HepG2 (cell line): ENCODE data around the gene CEACAM21. TPM values are rescaled to one million over a fixed set of nuclear protein-coding genes. Genes with fewer than 3 reads are reported as not detected.
A peak's percentile ranks its signal among the peaks of the same experiment; 100 is the strongest.

Source experiments
- ATAC-seq: fragments of 200-7000 bp; cut with Tn5 transposase; 3 replicates; pipeline ENCODE4 v1.9.1; 2020; ENCODE audit warnings: mild to moderate bottlenecking, moderate library complexity
- BruUV-seq: library from RNA; stranded (reverse); fragments of 400-500 nt; replicated peaks from 2 replicates; lab custom pipeline; 2021; lab: Mats Ljungman, UMichigan
- CTCF ChIA-PET: fragments of 300-600 bp; formaldehyde crosslinking; extraction: SDS; loops from one replicate; lab custom pipeline; 2021; ENCODE audit warnings: low total read pairs, inconsistent platforms, low intra/inter-chr PET ratio; lab: Yijun Ruan, JAX
- POLR2A ChIA-PET: fragments of 350-600 bp; sonication (Branson Sonifier 250); formaldehyde crosslinking; loops from one replicate; lab custom pipeline; 2020; ENCODE audit warnings: antibody characterized with exemption, inconsistent platforms; lab: Yijun Ruan, JAX
- DNase-seq: peaks from one replicate; pipeline ENCODE4 v3.0.0-alpha.2; 2015; ENCODE audit warnings: low spot score
- FAIRE-seq: peaks from 3 replicates; lab custom pipeline; 2011; peaks lifted over from hg19 to GRCh38; lab: Jason Lieb, UNC
- H2AFZ ChIP-seq: one replicate; pipeline ENCODE4 v1.6.1; 2011; ENCODE audit warnings: low read length, inconsistent platforms
- H3K27ac ChIP-seq: fragments of 300-600 bp; 3 replicates; pipeline ENCODE4 v1.8.0; 2011; ENCODE audit warnings: mixed run types, mild to moderate bottlenecking, mixed read lengths, low read length, inconsistent platforms; ENCODE audit not compliant: insufficient read depth; ENCODE audit errors: extremely low read length
- H3K27me3 ChIP-seq, 2 experiments: fragments of 200-600 bp in 1 of 2; 2 replicates in 1 of 2; 3 replicates in 1 of 2; pipeline versions ENCODE4 v1.6.0 to v1.8.0; 2011; ENCODE audit warnings: low read length in 2 of 2, mild to moderate bottlenecking in 2 of 2, moderate library complexity in 2 of 2, inconsistent platforms in 1 of 2; ENCODE audit not compliant: insufficient read depth in 2 of 2, control insufficient read depth in 1 of 2
- H3K36me3 ChIP-seq, 2 experiments: fragments of 200-600 bp in 1 of 2; replicated peaks in 1 of 2; 2 replicates in 1 of 2; 3 replicates in 1 of 2; pipeline versions ENCODE4 v1.5.1 to v1.8.0; 2011; ENCODE audit warnings: low read length in 2 of 2, inconsistent platforms in 1 of 2; ENCODE audit not compliant: insufficient read depth in 2 of 2, control insufficient read depth in 1 of 2
- H3K4me1 ChIP-seq: 2 replicates; pipeline ENCODE4 v1.5.1; 2012; ENCODE audit warnings: low read length, inconsistent platforms; ENCODE audit not compliant: insufficient read depth
- H3K4me2 ChIP-seq: 2 replicates; pipeline ENCODE4 v1.6.0; 2011; ENCODE audit warnings: low read depth, low read length, inconsistent platforms
- H3K4me3 ChIP-seq, 3 experiments: fragments of 200-600 bp in 1 of 3; sonication (generic), shearing (Covaris generic) in 1 of 3; replicated peaks in 1 of 3; 2 replicates each; pipeline ENCODE4 v1.5.1; 2011 to 2016; ENCODE audit warnings: low read length in 3 of 3, inconsistent platforms in 2 of 3, low read depth in 2 of 3, mild to moderate bottlenecking in 2 of 3, control low read depth in 1 of 3, mixed read lengths in 1 of 3; ENCODE audit not compliant: insufficient read depth in 1 of 3
- H3K79me2 ChIP-seq: one replicate; pipeline ENCODE4 v1.6.1; 2011; ENCODE audit warnings: low read length, inconsistent platforms; ENCODE audit not compliant: insufficient read depth
- H3K9ac ChIP-seq: 2 replicates; pipeline ENCODE4 v1.6.0; 2011; ENCODE audit warnings: mild to moderate bottlenecking, low read depth, low read length, inconsistent platforms; ENCODE audit not compliant: insufficient read depth
- H3K9me3 ChIP-seq: 2 replicates; pipeline ENCODE4 v1.5.1; 2012; ENCODE audit warnings: mild to moderate bottlenecking, low read length
- H4K20me1 ChIP-seq: 2 replicates; pipeline ENCODE4 v1.6.0; 2011; ENCODE audit warnings: inconsistent platforms, mild to moderate bottlenecking, low read length, moderate library complexity; ENCODE audit not compliant: insufficient read depth
- MAFF ChIP-seq: IDR thresholded peaks from 2 replicates; pipeline ENCODE4 v1.6.1; 2011; ENCODE audit warnings: low read depth, low read length, improper control_type of control experiment
- MAFK ChIP-seq, 2 experiments: IDR thresholded peaks in 1 of 2; conservative IDR thresholded peaks in 1 of 2; 2 replicates each; pipeline ENCODE4 v1.6.1; 2011; ENCODE audit warnings: improper control_type of control experiment in 2 of 2, low read length in 2 of 2
- SRSF9 ChIP-seq: fragments of 200-400 bp; formaldehyde crosslinking; IDR thresholded peaks from 2 replicates; pipeline ENCODE4 v1.6.1; 2018; ENCODE audit warnings: borderline replicate concordance, mild to moderate bottlenecking, low read depth, low read length; ENCODE audit not compliant: insufficient read depth, poor library complexity, severe bottlenecking
- ZFY ChIP-seq: sonication (generic); formaldehyde crosslinking; IDR thresholded peaks from 2 replicates; pipeline ENCODE4 v1.4.0; 2020; ENCODE audit warnings: missing genetic modification reagents
- ZNF20 ChIP-seq: sonication (generic); formaldehyde crosslinking; IDR thresholded peaks from 2 replicates; pipeline ENCODE4 v1.4.0; 2020; ENCODE audit warnings: mild to moderate bottlenecking, moderate library complexity, missing genetic modification reagents
- ZNF3 ChIP-seq: IDR thresholded peaks from 2 replicates; pipeline ENCODE4 v1.7.0; 2017; ENCODE audit warnings: inconsistent platforms
- ZNF557 ChIP-seq: sonication (generic); formaldehyde crosslinking; IDR thresholded peaks from 2 replicates; pipeline ENCODE4 v1.4.0; 2020; ENCODE audit warnings: missing genetic modification reagents
- ZNF850 ChIP-seq: sonication (generic); formaldehyde crosslinking; conservative IDR thresholded peaks from 2 replicates; pipeline ENCODE4 v1.9.0; 2021; ENCODE audit warnings: mild to moderate bottlenecking, missing genetic modification reagents
- WGBS: methylation state at CpG from one replicate; pipeline ENCODE4 v1.1.6; 2017; ENCODE audit warnings: low lambda C conversion rate; 5-methylcytosine and 5-hydroxymethylcytosine counted together
- in situ Hi-C: cut with HindIII; loops from 2 replicates; pipeline ENCODE4 v1.10.0; 2017; ENCODE audit warnings: low pct_unique_long_range_greater_than_20kb; ENCODE audit not compliant: extremely low pct_ligation_motif_present
- intact Hi-C: fragments of 100-400 bp; cut with micrococcal nuclease; formaldehyde crosslinking; loops from one replicate; pipeline ENCODE4 v1.10.0; 2022; ENCODE audit not compliant: unreplicated experiment
- polyA plus RNA-seq, 8 experiments: library from polyadenylated mRNA; depleted of rRNA in 3 of 8; stranded (reverse) in 7 of 8; unstranded in 1 of 8; fragments of >200 nt; fragmentation: Illumina TruSeq in 4 of 8; extraction: Trizol in 4 of 8; gene quantifications; 2 replicates each; pipeline versions ENCODE4 v1.2.1 to v1.2.3, GENCODE V29; 2011 to 2016; ENCODE audit warnings: low read depth in 4 of 8, missing spikeins in 1 of 8, mixed read lengths in 1 of 8; ENCODE audit not compliant: insufficient read depth in 1 of 8
- total RNA-seq, 5 experiments: library from RNA; depleted of rRNA; stranded (reverse); fragments of >200 nt; fragmentation: Illumina TruSeq; extraction: Trizol; gene quantifications; 2 replicates each; pipeline ENCODE4 v1.2.3, GENCODE V29; 2016; ENCODE audit warnings: low read depth in 1 of 5
- TF ChIP-seq, protein P1 (sequence below): sonication (generic); formaldehyde crosslinking; IDR thresholded peaks from 2 replicates; pipeline ENCODE4 v1.4.0; 2020; ENCODE audit warnings: missing genetic modification reagents

The CEACAM21 gene
- total and polyA plus RNA-seq, 2 of the 13 experiments (the other 11 are each of a cell fraction or from before 2014, with no cell fraction given): 0.05 TPM; not detected in 1

GRCh38 chr19:41606215-41606837 is 30.4 kb downstream of the CEACAM21 start (continued):
- TF ChIP-seq, protein P1, sequence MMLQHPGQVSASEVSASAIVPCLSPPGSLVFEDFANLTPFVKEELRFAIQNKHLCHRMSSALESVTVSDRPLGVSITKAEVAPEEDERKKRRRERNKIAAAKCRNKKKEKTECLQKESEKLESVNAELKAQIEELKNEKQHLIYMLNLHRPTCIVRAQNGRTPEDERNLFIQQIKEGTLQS (CRISPR knock-in tag): no peak
- TF ChIP-seq ZNF3 (CRISPR knock-in tag) (no peak), SRSF9 (no peak)

DNA sequence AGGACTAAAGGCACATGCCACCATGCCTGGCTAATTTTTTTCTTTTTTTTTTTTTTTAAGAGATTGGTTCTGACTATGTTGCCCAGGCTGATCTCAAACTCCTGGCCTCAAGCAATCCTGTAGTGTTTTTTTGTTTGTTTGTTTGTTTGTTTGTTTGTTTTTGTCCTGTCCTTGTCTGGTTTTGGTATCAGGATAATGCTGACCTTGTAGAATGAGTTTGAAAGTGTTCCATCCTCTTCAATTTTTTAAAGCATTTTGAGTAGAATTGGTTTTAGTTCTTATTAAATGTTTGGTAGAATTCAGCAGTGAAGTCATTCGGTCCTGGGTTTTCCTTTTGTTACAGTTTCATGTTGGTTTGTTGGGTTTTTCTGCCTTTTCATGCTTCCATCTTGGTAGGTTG is 31.7 kb downstream of the CEACAM21 start:
- Histone ChIP-seq H3K4me2 (no peak overlapping the region), H3K4me3 (no peak overlapping the region), H3K9me3 (no peaks in the 10 kb centered on the region), H3K27me3 (peaks cover 1 to 21% of the 10 kb centered on the region in 2 experiments; a peak in 3 of 5 replicates), H4K20me1 (no peaks in the 10 kb centered on the region), H3K27ac (no peak overlapping the region), H3K36me3 (no peaks in the 10 kb centered on the region), H2AFZ (no peak overlapping the region), H3K9ac (no peak overlapping the region), H3K79me2 (no peaks in the 10 kb centered on the region), H3K4me1 (no peaks in the 10 kb centered on the region)
- ATAC-seq: no peak
- no peak for FAIRE-seq
- TF ChIP-seq ZNF557 (CRISPR knock-in tag) (no peak), MAFF (peak; percentile 49), ZNF20 (CRISPR knock-in tag) (no peak), MAFK (conservative IDR thresholded peaks at IDR 0.05 in 1 of 2, IDR thresholded peaks at IDR 0.05 in 1 of 2; ENCODE audit: low read length in 2 of 2) (peak; percentile 20 to 74; a peak in 2 of 4 replicates), ZFY (CRISPR knock-in tag) (no peak), ZNF850 (CRISPR knock-in tag) (no peak)
- in situ Hi-C loops: no loop called here
- no peak for DNase-seq
- BruUV-seq: no TSS peak
- ChIA-PET CTCF (no interaction called here), POLR2A (no interaction called here)
- 7% methylated on average over 1 of the region's 1 CpG for WGBS
- intact Hi-C loops: no loop called here
